ENCODE measurements around the gene C11orf16. TPM values are rescaled to one million over a fixed set of nuclear protein-coding genes. Genes with fewer than 3 reads are reported as not detected.

C11orf16 gene
- total and polyA plus RNA-seq, 2 donors (not counting 1 experiment from before 2014, with no cell fraction given), result not detected

GRCh38 chr11:8910649-8911026, 22.1 kb downstream of the C11orf16 start:
- H3K27ac ChIP-seq (ENCODE audit: insufficient read depth, low read length), result peak overlapping the region; percentile 53
- peak overlapping the region; percentile 33 to 63 (median 56) for H3K4me3 ChIP-seq (replicated peaks in 1 of 4; ENCODE audit: control extremely low read depth in 1 of 4, insufficient read depth in 1 of 4, low read depth in 3 of 4, low read length in 4 of 4)
- H3K9ac ChIP-seq (ENCODE audit: insufficient read depth, low read length), result no peak overlapping the region
- H3K9me3 ChIP-seq (ENCODE audit: control insufficient read depth, insufficient read depth, low read depth, low read length), result no peaks in the 10 kb centered on the region
- H2AFZ ChIP-seq (ENCODE audit: low read length), result peak overlapping the region; percentile 72
- no peak for DNase-seq (ENCODE audit: low read depth in 2 of 2)
- H3K36me3 ChIP-seq (ENCODE audit: control insufficient read depth, insufficient read depth, low read length), result no peaks in the 10 kb centered on the region
- H3K79me2 ChIP-seq (ENCODE audit: control insufficient read depth, insufficient read depth, low read length), result peaks cover 18% of the 10 kb centered on the region
- TF ChIP-seq EZH2 (IDR thresholded peaks at IDR 0.05; ENCODE audit: low read length, missing control alignments) (no peak), CTCF (conservative IDR thresholded peaks at IDR 0.05 in 1 of 2, IDR thresholded peaks at IDR 0.05 in 1 of 2; ENCODE audit: low read depth in 1 of 2, low read length in 2 of 2) (no peak)
- H3K27me3 ChIP-seq (ENCODE audit: control insufficient read depth, insufficient read depth, low read length), result no peaks in the 10 kb centered on the region
- peak overlapping the region; percentile 84 for H3K4me2 ChIP-seq (ENCODE audit: extremely low read depth, insufficient read depth, low read length)
- no peaks in the 10 kb centered on the region for H4K20me1 ChIP-seq (ENCODE audit: control insufficient read depth, extremely low read depth, insufficient read depth, low read length)
- peaks cover 12% of the 10 kb centered on the region for H3K4me1 ChIP-seq (ENCODE audit: control insufficient read depth, extremely low read depth, insufficient read depth, low read length)

GRCh38 chr11:8908099-8908498, 24.6 kb downstream of the C11orf16 start:
- no peak for DNase-seq (ENCODE audit: low read depth in 2 of 2)
- H3K4me2 ChIP-seq (ENCODE audit: extremely low read depth, insufficient read depth, low read length), result no peak overlapping the region
- no peaks in the 10 kb centered on the region for H4K20me1 ChIP-seq (ENCODE audit: control insufficient read depth, extremely low read depth, insufficient read depth, low read length)
- TF ChIP-seq EZH2 (IDR thresholded peaks at IDR 0.05; ENCODE audit: low read length, missing control alignments) (no peak), CTCF (conservative IDR thresholded peaks at IDR 0.05 in 1 of 2, IDR thresholded peaks at IDR 0.05 in 1 of 2; ENCODE audit: low read depth in 1 of 2, low read length in 2 of 2) (no peak)
- no peak overlapping the region for H3K9ac ChIP-seq (ENCODE audit: insufficient read depth, low read length)
- no peaks in the 10 kb centered on the region for H3K9me3 ChIP-seq (ENCODE audit: control insufficient read depth, insufficient read depth, low read depth, low read length)
- no peak overlapping the region for H3K4me3 ChIP-seq (replicated peaks in 1 of 4; ENCODE audit: control extremely low read depth in 1 of 4, insufficient read depth in 1 of 4, low read depth in 3 of 4, low read length in 4 of 4)
- no peak overlapping the region for H3K27ac ChIP-seq (ENCODE audit: insufficient read depth, low read length)
- H2AFZ ChIP-seq (ENCODE audit: low read length), result no peak overlapping the region
- no peaks in the 10 kb centered on the region for H3K36me3 ChIP-seq (ENCODE audit: control insufficient read depth, insufficient read depth, low read length)
- peaks cover 11% of the 10 kb centered on the region for H3K4me1 ChIP-seq (ENCODE audit: control insufficient read depth, extremely low read depth, insufficient read depth, low read length)
- no peaks in the 10 kb centered on the region for H3K27me3 ChIP-seq (ENCODE audit: control insufficient read depth, insufficient read depth, low read length)
- peaks cover 10% of the 10 kb centered on the region for H3K79me2 ChIP-seq (ENCODE audit: control insufficient read depth, insufficient read depth, low read length)

- Histone ChIP-seq H3K9ac (ENCODE audit: insufficient read depth, low read length) (no peak overlapping the region), H3K4me2 (ENCODE audit: extremely low read depth, insufficient read depth, low read length) (peak overlapping the region; percentile 58), H3K79me2 (ENCODE audit: control insufficient read depth, insufficient read depth, low read length) (peaks cover 5% of the 10 kb centered on the region), H4K20me1 (ENCODE audit: control insufficient read depth, extremely low read depth, insufficient read depth, low read length) (no peaks in the 10 kb centered on the region), H3K9me3 (ENCODE audit: control insufficient read depth, insufficient read depth, low read depth, low read length) (no peaks in the 10 kb centered on the region), H3K36me3 (ENCODE audit: control insufficient read depth, insufficient read depth, low read length) (no peaks in the 10 kb centered on the region), H3K4me3 (replicated peaks in 1 of 4; ENCODE audit: control extremely low read depth in 1 of 4, insufficient read depth in 1 of 4, low read depth in 3 of 4, low read length in 4 of 4) (no peak overlapping the region), H2AFZ (ENCODE audit: low read length) (no peak overlapping the region), H3K27me3 (ENCODE audit: control insufficient read depth, insufficient read depth, low read length) (no peaks in the 10 kb centered on the region), H3K4me1 (ENCODE audit: control insufficient read depth, extremely low read depth, insufficient read depth, low read length) (peaks cover 11% of the 10 kb centered on the region), H3K27ac (ENCODE audit: insufficient read depth, low read length) (no peak overlapping the region)
- TF ChIP-seq CTCF (conservative IDR thresholded peaks at IDR 0.05 in 1 of 2, IDR thresholded peaks at IDR 0.05 in 1 of 2; ENCODE audit: low read depth in 1 of 2, low read length in 2 of 2), result no peak
- no peak for TF ChIP-seq EZH2 (IDR thresholded peaks at IDR 0.05; ENCODE audit: low read length, missing control alignments)
- DNase-seq (ENCODE audit: low read depth in 2 of 2), result no peak
Measured at GRCh38 chr11:8907116-8907515, 25.6 kb downstream of the C11orf16 start.
